ENCODE measurements around the gene BDH2. TPM values are rescaled to one million over a fixed set of nuclear protein-coding genes. Genes with fewer than 3 reads are reported as not detected.

Gene BDH2
- 10 to 100 TPM; 25.4 to 40.2 TPM for total RNA-seq

DNA sequence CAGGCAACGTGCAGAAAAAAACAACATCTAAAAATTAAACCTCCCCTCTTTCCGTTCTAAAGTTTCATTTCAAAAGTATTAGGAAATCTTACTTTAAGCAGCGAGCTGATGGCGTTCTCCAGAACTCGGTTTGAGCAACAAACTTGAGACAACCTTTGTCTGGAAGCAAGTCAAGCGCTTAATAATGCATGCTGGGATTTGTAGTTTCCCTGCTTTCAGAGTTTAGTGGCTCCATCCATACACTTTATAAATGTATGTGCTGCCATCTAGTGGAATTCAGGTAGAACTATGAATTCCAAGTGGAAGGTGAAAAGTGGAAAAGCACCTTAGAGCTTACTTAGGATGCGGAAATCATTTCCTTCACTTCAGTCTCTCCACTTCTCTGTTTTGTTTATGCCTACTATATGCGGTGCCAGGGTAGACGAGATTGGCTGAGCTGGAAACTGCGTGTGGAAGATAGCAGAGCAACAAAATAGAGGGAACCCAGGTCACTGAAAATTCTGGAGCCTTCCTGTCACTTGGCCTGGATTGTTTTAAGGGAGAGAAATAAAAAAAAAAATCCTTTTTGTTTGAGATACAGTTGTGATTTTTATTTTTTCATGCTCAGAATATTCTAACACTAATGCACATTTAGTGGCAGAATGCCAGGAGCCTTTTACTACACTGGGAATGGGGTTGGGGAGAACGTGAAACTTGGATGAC lies at the start of gene BDH2:
Gene BDH2 (minus strand): TSS at position 144 of the 702 bp plus-strand sequence. CDS start 3,580 bp downstream, outside the sequence.
- intact Hi-C loops (cut with DNase I) = loop anchor here (10.0 kb wide), 2 partner anchors 485 to 645 kb away; no protein-coding TSS in a partner anchor
- Histone ChIP-seq H3K9me3 (no peaks in the 10 kb centered on the region), H3K27ac (peak within 1 kb of the TSS in 2 of 4 donors; percentile 22 to 57), H3K36me3 (replicated peaks in 1 of 2; ENCODE audit: insufficient read depth in 1 of 2, low read depth in 2 of 2) (no peaks in the 10 kb centered on the region), H3K4me1 (peaks cover 34% of the 10 kb centered on the region), H3K27me3 (no peaks in the 10 kb centered on the region), H3K4me3 (peak within 1 kb of the TSS in 1 of 2 donors; percentile 10)
- WGBS, 2 donors = 10% methylated on average over 11 of the region's 11 CpGs
- TF ChIP-seq, protein P1, sequence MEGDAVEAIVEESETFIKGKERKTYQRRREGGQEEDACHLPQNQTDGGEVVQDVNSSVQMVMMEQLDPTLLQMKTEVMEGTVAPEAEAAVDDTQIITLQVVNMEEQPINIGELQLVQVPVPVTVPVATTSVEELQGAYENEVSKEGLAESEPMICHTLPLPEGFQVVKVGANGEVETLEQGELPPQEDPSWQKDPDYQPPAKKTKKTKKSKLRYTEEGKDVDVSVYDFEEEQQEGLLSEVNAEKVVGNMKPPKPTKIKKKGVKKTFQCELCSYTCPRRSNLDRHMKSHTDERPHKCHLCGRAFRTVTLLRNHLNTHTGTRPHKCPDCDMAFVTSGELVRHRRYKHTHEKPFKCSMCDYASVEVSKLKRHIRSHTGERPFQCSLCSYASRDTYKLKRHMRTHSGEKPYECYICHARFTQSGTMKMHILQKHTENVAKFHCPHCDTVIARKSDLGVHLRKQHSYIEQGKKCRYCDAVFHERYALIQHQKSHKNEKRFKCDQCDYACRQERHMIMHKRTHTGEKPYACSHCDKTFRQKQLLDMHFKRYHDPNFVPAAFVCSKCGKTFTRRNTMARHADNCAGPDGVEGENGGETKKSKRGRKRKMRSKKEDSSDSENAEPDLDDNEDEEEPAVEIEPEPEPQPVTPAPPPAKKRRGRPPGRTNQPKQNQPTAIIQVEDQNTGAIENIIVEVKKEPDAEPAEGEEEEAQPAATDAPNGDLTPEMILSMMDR (IDR thresholded peaks at IDR 0.05) = peak; percentile 50 to 95 (median 90)
- peak in 2 of 3 donors; percentile 35 to 37 for TF ChIP-seq POLR2A (IDR thresholded peaks at IDR 0.05)
- ATAC-seq (peak; percentile 99), DNase-seq (peak; percentile 53 to 88 (median 66))

DNA sequence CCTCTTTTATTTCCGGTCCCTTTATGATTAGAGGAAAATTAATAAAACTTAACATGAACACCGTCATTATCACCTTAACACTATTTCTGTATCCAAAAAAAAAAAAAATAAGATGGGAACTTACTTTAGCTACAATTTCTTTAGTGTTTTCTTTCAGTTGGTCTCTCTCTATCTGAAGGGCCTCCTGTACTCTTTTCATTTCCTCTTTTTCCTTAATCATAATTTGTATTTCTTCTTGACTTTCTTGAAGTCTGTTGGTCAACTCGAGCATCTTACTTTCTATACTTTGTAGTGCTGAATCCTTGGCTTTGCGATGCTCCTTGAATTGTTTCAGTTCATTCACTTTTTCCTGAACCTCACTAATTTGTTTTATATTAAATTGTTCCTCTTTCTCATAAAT lies 45.3 kb upstream of the BDH2 start:
- 88 to 95% methylated on average over 4 of the region's 4 CpGs for WGBS, 2 donors
- no peaks in the 10 kb centered on the region for H3K9me3 ChIP-seq
- no peaks in the 10 kb centered on the region for H3K4me1 ChIP-seq
- ATAC-seq (no peak), DNase-seq (no peak)
- H3K4me3 ChIP-seq = no peak overlapping the region
- no peak overlapping the region for H3K27ac ChIP-seq
- H3K27me3 ChIP-seq = no peaks in the 10 kb centered on the region
- intact Hi-C loops (cut with DNase I) = no loop called here
- no peaks in the 10 kb centered on the region for H3K36me3 ChIP-seq (replicated peaks in 1 of 2; ENCODE audit: insufficient read depth in 1 of 2, low read depth in 2 of 2)
- TF ChIP-seq POLR2A (IDR thresholded peaks at IDR 0.05) = no peak
- TF ChIP-seq, protein P1 (IDR thresholded peaks at IDR 0.05) = no peak

DNA sequence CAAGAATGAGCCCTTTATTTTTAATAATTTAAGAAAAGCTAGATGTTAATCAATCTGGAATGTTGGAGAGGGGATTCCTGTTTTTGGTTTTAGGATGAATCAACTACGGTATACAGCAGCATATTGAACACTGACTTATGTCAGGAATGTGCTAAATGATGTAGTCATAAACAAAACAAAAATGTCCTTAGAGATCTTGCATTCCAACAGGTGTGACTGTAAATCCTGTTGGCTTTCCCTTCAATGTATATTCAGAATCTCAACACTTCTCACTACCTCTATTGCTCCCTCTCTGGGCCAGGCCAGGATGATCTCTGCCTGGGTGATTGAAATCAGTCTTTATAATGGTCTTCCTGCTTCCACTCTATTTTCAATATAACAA lies 37.8 kb upstream of the BDH2 start:
- 88% methylated on average over 1 of the region's 1 CpG for WGBS, 2 donors

DNA sequence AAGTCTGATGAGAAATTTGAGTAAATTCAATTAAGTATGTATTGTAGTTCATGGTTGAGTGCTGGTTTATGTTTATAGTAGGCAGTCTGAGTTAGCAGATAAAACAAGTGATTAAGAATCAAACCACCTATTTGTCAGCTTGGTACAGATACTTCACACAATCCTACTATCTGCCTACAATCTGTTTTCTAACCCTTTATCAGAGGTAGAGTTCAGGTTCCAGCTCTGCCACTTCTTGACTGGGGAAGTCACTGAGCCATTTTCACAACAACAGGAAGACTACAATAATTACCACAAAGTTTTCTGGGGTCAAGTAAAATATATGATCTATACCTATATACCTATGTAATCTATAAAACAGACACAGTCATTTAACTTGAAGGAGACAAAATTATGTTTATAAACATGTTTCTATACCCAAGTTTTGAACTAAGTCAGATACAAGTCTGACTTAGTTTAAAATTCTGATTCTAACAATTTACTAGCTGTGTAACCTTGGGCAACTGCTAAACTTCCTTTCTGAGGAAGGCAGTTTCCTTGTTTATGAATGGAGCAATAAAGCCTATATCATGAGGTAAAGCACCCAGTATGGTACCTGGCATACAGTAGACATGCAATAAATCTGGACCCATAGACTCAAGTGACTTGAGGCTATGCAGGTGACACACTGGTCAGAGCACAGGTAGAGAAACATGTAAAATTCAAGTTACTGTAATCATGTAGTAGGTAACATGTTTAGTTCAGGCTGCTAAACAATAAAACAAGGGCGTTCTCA lies 37.2 kb upstream of the BDH2 start:
- intact Hi-C loops (cut with DNase I) = no loop called here
- H3K4me3 ChIP-seq = no peak overlapping the region
- ATAC-seq (no peak), DNase-seq (no peak)
- H3K9me3 ChIP-seq = no peaks in the 10 kb centered on the region
- no peaks in the 10 kb centered on the region for H3K4me1 ChIP-seq
- no peaks in the 10 kb centered on the region for H3K36me3 ChIP-seq (replicated peaks in 1 of 2; ENCODE audit: insufficient read depth in 1 of 2, low read depth in 2 of 2)
- WGBS, 2 donors = 83% methylated on average over 1 of the region's 1 CpG
- no peak for TF ChIP-seq POLR2A (IDR thresholded peaks at IDR 0.05)
- TF ChIP-seq, protein P1 (IDR thresholded peaks at IDR 0.05) = no peak
- no peaks in the 10 kb centered on the region for H3K27me3 ChIP-seq
- no peak overlapping the region for H3K27ac ChIP-seq

More for the DNA sequence above, 37.8 kb upstream of the BDH2 start:
- Histone ChIP-seq H3K27me3 (no peaks in the 10 kb centered on the region), H3K4me3 (no peak overlapping the region), H3K36me3 (replicated peaks in 1 of 2; ENCODE audit: insufficient read depth in 1 of 2, low read depth in 2 of 2) (no peaks in the 10 kb centered on the region), H3K4me1 (no peaks in the 10 kb centered on the region), H3K9me3 (no peaks in the 10 kb centered on the region), H3K27ac (no peak overlapping the region)
- intact Hi-C loops (cut with DNase I) = no loop called here
- no peak for TF ChIP-seq POLR2A (IDR thresholded peaks at IDR 0.05)
- DNase-seq (no peak), ATAC-seq (no peak)

DNA sequence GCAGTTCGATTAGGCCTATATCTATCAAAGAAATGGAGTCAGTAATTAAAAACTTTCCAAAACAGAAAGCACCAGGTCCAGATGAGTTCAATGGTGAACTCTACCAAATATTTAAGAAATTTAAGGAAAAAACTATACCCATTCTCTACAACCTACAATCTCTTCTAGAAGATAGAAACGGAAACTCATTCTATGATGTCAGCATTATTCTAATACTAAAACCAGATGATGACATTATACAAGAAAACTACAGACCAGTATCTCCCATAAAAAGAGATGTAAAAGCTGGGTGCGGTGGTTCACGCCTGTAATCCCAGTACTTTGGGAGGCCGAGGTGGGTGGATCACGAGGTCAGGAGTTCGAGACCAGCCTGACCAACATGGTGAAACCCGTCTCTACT lies 29.5 kb upstream of the BDH2 start:
- TF ChIP-seq, protein P1 (IDR thresholded peaks at IDR 0.05) = no peak
- no peak for TF ChIP-seq POLR2A (IDR thresholded peaks at IDR 0.05)
- Histone ChIP-seq H3K27ac (no peak overlapping the region), H3K36me3 (replicated peaks in 1 of 2; ENCODE audit: insufficient read depth in 1 of 2, low read depth in 2 of 2) (no peaks in the 10 kb centered on the region), H3K4me3 (no peak overlapping the region), H3K9me3 (no peaks in the 10 kb centered on the region), H3K27me3 (no peaks in the 10 kb centered on the region), H3K4me1 (no peaks in the 10 kb centered on the region)
- no peak for DNase-seq
- no peak for ATAC-seq
- 96 to 97% methylated on average over 8 of the region's 8 CpGs for WGBS, 2 donors
- intact Hi-C loops (cut with DNase I) = no loop called here
